ACHN (cell line): ENCODE results near the gene RNF114.

ENCODE experiments used
- DNase-seq: peaks from one replicate; pipeline ENCODE4 v3.0.0-alpha.2; 2015
- in situ Hi-C: cut with HindIII; loops from 2 replicates; pipeline ENCODE4 v1.10.0; 2017; ENCODE audit warnings: low sequenced_read_pairs, low pct_ligation_motif_present, low pct_unique_long_range_greater_than_20kb

RNF114 gene

DNA sequence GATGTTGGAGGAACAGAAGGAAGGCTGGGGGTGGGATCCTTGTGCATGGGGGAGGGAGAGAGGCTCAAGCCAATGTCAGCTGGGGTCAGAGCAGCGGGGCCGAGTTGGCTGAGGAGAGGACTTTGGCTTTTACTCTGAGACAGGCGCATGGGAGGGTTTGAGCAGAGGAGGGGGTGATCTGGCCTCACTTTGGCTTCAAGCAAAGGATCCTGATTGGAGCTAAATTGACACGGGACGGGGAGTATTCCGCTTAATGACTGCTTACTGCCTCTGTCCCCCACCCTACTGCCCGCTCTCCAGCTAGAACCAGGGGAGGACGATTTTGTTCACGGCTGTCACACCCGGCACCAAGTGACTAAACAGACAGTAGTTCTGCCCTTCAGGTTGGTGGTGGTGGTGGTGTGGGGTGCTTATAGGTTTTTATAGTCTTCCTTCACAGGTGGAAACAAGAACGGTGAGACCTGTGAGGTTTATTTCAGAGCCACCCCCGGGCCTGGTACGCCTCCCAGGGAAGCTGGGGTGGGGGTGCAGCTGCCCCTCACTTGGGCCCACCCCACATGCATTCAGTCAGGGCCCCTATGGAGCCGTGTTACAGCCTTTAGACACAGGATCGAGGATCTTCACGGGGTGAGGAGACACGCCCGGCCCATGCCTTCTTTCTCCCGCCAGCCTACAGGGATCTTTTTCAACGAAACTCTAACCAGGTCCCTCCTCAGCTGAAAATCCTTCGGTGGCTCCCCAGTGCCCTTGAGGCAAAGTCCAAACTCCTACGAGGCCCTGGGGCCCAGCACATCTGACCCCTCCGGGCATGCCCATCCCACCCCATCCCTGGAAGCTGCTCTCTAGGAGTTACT is 45.2 kb downstream of the RNF114 start:
- no peak for DNase-seq
- in situ Hi-C loops = no loop called here

DNA sequence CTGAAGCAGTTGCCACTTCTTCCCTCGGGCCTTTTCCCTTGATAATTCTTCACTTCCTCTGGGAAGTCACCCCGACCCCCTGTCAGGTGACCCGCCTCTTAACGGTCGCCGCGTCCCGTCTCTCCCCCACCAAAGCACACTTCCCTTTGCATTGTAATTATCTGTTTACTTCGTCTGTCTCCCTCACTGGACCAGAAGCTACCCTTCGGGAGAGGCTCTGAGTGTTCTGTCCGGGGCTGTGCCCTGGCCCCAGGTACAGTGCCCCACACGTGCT is 45.8 kb downstream of the RNF114 start:
- in situ Hi-C loops = no loop called here
- no peak for DNase-seq

GRCh38 chr20:49982346-49983122 is 46.3 kb downstream of the RNF114 start, which contains the start of gene SNAI1:
SNAI1 (plus strand) TSS chr20:49982980; CDS start chr20:49983060, 80 bp downstream.
- DNase-seq = peak; percentile 81
- in situ Hi-C loops = no loop called here

DNA sequence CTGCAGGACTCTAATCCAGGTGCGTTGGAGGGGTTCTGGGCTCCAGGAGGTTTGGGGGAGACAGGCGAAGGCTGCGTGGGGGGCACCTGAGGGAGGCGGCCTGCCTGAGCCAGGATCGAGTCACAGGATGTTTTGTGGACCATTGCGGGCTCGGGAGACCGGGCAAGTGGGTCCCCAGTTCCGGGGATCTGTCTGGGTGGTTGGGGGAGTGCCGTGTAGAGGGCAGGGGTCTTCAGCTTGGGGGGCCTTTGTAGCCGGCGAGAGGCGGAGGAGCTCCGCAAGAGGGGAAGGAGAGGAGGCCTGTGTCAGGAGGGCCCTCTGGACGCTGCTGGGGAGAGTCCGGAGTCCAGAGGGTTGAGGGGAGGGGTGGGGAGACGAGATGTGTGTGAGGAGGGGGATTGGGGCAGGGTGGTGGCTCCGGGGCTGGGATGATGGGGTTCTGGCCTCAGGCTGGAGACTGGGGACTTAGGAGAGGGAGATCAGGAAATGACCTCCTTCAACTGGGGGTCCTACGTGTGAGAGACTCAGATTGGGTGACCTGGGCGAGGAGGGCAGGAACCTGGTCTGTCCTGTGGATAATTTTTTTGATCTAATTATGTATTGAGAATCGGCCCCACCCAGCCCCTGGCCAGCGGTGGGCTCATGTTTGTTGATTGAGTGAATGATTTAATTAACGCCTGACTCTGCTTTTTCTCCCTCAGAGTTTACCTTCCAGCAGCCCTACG is 47.1 kb downstream of the RNF114 start:
- in situ Hi-C loops = no loop called here
- no peak for DNase-seq

DNA sequence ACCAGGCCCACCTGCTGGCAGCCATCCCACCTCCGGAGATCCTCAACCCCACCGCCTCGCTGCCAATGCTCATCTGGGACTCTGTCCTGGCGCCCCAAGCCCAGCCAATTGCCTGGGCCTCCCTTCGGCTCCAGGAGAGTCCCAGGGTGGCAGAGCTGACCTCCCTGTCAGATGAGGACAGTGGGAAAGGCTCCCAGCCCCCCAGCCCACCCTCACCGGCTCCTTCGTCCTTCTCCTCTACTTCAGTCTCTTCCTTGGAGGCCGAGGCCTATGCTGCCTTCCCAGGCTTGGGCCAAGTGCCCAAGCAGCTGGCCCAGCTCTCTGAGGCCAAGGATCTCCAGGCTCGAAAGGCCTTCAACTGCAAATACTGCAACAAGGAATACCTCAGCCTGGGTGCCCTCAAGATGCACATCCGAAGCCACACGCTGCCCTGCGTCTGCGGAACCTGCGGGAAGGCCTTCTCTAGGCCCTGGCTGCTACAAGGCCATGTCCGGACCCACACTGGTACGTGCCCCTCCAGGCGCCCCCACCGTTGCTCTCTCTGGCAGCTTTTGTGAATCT is 47.7 kb downstream of the RNF114 start:
- in situ Hi-C loops = no loop called here

GRCh38 chr20:49984426-49985153 is 48.4 kb downstream of the RNF114 start:
- no peak for DNase-seq
- in situ Hi-C loops = no loop called here

More for the DNA sequence above, 47.7 kb downstream of the RNF114 start:
- DNase-seq = no peak

DNA sequence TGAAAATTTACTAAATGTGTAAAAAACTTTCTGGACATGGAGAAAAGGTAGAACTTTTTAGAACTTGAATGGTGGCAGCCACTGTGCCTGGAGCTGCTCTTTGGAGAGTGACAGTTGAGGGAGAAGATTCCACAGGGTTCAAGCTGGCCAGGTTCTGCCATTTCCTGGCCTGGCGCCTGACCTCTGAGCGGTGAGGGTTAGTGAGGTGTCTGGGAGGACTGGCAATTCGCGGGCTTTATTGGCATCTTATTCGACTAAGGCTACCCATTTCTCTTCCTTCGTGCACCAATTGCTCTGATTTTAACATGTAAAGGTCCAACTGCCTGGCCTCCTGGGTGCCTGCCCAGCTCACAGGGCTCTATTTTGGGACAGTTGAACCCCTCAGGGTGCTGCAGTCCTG is 49.0 kb downstream of the RNF114 start:
- no peak for DNase-seq
- in situ Hi-C loops = no loop called here

DNA sequence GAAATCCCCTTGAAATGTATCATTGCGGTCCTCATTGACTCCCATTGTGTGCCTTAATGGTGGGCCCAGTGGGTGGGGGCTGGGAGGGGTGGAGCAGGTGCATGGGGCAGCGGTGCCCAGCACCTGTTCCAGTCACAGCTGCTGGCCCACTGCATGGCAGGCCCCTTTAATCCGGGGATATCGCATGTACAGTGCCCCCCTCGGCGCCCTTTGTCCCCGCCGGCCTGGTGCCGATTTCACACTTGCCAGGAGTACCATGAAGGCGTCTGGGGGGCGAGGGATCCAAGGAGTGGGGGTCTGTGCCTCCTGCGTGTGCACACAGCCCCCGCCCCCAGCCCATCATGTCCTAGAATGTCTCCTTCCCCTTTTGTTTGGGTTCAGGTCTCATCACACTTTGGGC is 49.4 kb downstream of the RNF114 start:
- in situ Hi-C loops = no loop called here
- no peak for DNase-seq

- DNase-seq = no peak
- in situ Hi-C loops = no loop called here
Measured at GRCh38 chr20:49986049-49986448, 49.9 kb downstream of the RNF114 start.

- in situ Hi-C loops = no loop called here
- DNase-seq = no peak
Measured at GRCh38 chr20:49987015-49987867, 51.0 kb downstream of the RNF114 start.

DNA sequence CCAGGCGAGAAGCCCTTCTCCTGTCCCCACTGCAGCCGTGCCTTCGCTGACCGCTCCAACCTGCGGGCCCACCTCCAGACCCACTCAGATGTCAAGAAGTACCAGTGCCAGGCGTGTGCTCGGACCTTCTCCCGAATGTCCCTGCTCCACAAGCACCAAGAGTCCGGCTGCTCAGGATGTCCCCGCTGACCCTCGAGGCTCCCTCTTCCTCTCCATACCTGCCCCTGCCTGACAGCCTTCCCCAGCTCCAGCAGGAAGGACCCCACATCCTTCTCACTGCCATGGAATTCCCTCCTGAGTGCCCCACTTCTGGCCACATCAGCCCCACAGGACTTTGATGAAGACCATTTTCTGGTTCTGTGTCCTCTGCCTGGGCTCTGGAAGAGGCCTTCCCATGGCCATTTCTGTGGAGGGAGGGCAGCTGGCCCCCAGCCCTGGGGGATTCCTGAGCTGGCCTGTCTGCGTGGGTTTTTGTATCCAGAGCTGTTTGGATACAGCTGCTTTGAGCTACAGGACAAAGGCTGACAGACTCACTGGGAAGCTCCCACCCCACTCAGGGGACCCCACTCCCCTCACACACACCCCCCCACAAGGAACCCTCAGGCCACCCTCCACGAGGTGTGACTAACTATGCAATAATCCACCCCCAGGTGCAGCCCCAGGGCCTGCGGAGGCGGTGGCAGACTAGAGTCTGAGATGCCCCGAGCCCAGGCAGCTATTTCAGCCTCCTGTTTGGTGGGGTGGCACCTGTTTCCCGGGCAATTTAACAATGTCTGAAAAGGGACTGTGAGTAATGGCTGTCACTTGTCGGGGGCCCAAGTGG is 51.9 kb downstream of the RNF114 start:
- DNase-seq = no peak
- in situ Hi-C loops = no loop called here

DNA sequence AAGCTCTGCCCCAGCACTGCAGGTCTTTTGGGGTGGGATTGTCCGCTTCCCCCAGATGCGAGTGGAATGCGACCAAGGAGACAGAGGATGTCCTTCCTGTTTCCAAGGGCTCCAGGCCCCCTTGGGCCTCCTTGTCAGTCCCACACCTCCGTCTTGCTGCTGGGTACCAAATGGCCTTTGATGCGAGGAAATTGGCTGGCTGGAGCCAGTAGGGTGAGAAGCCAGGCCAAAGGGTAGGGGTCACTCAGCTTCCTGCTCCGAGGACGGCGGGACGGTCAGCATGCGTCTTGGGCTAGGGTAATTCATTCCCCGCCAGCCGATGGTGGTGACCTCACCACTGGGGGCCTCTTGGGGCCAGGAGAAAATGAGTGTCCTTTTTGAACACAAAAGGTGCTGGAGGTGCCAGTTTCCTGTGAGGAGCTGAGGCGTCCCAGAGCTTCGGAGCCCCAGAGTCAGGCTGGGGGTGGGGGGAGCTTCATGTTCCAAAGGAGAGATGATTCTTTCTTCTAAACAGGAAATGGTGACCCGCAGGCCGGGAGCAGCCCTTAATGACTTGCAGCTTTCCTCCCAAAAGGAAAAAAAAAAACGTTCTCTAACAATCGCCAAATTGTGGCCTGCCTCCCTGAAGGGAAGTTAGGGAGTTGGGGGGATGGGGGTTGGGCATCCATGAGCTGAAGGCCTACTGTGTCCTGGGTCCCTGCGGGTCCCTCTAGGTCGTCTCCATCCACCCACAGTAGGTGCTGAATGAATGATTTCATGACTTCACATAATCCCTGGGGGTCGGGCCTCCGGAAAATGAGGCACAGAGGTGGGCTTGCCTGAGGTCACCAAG is 53.3 kb downstream of the RNF114 start:
- in situ Hi-C loops = no loop called here
- DNase-seq = no peak

- DNase-seq = no peak
- in situ Hi-C loops = no loop called here
Measured at GRCh38 chr20:49990271-49990720, 54.1 kb downstream of the RNF114 start.

- in situ Hi-C loops = no loop called here
- DNase-seq = no peak
Measured at GRCh38 chr20:49993301-49993751, 57.1 kb downstream of the RNF114 start.

GRCh38 chr20:49995586-49995985 is 59.4 kb downstream of the RNF114 start:
- DNase-seq = no peak
- in situ Hi-C loops = no loop called here
